IPS DF 19.7 (cell line): ENCODE results near the gene SEMA6B.
"Not testable (repeated sequence)": the region's sequence is repeated elsewhere in the genome, so short reads cannot be mapped to it uniquely, and the experiment has no call there.

Experiments used
- DNase-seq: peaks from one replicate; pipeline ENCODE4 v3.0.0-alpha.2; 2013; ENCODE audit warnings: low read depth, low spot score

SEMA6B gene

DNA sequence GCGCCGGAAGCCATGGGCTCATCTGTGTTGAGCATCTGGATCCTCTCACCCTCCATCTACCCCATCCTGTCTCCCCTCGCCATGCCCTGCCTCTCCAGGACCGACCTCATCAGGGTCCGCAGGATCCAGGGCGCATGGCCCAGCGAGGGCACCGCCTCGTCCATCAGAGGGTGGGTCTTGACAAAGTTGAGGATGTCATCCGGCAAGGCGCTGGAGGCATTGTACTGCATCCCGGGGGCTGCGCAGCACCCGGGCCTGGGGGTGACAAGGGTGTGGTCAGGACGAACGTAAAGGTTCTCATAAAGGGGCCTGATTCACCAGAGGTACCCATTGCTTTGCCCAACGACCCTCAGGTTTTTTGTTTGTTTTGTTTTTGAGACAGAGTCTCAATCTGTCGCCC is 9.5 kb downstream of the SEMA6B start:
- no peak for DNase-seq

DNA sequence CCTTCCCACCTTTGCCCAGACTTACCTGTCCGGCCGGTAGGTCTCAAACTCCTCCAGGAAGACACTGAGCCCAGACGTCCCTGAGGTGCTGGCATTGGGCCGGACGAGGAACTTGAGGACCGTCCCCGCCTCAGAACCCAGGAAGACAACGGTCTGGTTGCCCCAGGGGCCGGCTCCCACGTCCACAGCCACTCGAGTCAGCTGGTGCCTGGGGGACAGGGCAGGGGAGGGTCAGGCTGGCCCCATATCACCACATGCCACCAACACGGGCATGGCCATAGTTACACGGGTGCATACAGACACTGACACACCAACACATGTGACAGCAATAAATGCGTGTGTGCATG is 11.3 kb downstream of the SEMA6B start:
- no peak for DNase-seq

DNA sequence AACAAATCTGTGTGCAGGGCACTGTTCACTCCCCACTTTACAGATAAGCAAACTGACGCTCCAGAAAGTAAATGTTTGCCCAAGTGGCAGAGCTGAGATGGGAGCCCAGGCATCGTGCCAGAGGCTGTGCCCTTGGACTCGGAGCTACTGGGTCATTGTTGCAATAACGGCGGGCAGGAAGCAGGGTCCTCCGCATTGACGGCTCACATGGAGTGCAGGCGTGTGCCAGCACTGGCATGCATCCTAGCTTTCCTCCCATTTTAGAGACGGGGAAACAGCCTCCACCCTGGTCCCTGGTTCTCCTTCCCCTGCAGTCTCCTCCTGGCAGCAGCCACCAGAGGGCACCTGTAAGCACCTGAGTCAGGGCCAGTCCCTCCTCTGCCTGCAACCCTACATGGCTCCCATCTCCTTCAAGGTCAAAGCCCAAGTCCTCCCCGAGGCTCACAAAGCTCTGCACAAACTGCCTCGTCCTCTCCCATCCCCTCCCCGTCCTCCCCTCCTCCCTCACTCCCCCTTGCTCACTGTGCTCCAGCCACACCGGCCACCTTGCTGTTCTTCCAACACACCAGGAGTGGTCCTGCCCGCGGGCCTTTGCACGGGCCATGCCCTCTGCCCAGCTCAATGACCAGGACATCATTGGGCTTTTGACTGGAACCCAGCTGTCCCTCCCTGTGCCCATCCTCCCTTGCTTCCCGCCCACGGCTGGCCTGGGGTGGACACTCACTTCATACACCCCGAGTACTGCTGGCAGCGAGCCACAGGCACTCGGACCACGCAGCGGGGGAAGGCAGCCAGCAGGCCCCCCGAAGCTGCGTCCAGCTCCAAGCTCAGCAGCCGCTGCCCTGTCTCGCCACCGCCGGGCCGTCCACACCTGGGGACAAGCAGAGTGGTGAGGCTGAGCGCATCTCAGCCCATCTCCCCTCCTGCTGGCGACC is 11.9 kb downstream of the SEMA6B start:
- no peak for DNase-seq

DNA sequence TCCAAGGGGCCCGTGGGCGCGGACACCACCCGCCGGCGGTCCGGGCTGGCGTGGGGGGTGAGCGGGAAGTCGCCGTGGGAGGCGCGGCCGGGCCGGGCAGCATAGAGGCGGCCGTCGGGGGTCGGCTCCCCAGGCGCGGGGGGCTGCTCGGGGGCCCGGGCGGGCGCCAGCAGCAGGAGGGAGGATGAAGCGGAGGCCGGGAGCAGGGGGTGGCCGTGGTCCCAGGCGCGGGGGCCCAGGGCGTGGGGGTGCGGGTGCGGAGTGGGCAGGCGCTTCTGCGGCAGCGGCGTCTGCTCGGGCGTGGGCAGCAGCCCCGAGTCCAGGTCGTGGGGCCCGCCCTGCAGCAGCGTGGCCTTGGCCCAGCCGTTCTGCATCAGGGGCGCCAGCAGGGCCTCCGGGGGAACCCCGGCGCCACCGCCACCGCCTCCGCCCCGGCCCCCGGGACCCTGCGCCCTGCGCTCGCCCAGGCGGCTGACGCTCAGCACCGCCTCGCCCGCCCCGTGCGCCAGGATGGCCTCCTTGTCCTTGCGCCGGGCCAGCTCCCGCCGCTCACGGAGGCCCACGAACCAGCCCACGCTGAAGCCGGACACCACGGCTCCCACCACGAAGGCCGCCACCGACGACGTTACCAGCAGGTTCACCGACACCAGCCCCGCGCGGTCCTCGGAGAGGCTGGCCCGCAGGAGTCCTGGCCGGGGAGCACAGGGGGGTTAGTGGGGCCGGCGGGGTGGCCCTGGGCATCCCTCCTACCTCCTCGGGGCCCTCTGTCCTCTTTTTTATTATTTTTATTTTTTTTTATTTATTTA is 15.4 kb downstream of the SEMA6B start:
- DNase-seq: no peak

DNA sequence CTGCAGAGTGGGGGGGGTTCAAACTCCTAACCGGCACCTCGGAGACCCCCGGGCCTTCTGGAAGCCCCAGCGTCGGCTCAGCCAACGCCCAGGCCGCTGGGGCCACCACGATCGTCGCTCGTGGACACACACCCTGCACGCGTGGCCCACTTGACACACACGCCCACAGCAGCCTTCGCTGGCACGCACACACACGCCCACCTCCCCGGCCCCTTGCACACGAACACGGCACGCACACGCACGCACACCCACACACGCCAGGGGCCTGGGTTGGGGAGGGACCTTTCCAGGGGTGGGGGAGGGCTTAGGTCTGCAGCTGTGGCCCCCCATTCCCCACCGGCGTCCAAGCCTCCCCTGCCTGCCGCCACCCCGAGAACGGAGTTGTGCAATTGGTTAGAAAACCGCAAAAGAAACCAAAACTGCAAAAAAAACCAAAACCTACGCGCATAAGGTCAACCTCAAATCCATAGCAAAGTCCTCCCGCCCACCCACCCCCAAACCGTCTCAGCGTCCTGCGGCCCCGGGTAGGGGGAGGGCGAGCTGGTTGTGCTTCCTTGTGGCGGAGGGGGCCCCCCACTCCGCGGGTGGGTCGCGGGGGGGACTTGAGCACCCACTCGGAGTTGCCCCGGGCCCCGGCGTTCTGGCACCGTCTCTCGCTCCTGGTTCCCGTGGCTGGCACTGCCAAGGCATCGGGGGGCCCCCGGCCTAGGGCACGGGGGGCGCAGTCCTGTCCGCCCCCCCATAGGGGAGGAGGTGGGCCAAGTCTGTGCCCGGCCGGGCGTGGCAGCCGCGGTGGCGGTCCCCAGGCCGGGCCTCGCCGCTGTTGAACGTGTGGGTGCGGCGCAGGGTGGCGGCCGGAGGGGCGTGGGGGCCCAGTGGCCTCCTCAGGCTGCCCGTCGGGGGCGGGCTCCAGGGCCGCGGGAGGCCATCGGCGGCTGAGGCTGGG is 16.3 kb downstream of the SEMA6B start:
- DNase-seq: no peak

DNA sequence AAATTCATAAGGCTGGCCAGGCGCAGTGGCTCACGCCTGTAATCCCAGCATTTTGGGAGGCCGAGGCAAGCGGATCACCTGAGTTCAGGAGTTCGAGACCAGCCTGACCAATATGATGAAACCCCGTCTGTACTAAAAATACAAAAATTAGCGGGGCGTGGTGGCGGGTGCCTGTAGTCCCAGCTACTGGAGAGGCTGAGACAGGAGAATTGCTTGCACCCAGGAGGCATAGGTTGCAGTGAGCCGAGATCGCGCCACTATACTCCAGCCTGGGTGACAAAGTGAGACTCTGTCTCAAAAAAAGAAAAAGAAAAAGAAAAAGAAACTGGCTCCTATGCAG is 17.7 kb downstream of the SEMA6B start:
- DNase-seq: not testable (repeated sequence)

DNA sequence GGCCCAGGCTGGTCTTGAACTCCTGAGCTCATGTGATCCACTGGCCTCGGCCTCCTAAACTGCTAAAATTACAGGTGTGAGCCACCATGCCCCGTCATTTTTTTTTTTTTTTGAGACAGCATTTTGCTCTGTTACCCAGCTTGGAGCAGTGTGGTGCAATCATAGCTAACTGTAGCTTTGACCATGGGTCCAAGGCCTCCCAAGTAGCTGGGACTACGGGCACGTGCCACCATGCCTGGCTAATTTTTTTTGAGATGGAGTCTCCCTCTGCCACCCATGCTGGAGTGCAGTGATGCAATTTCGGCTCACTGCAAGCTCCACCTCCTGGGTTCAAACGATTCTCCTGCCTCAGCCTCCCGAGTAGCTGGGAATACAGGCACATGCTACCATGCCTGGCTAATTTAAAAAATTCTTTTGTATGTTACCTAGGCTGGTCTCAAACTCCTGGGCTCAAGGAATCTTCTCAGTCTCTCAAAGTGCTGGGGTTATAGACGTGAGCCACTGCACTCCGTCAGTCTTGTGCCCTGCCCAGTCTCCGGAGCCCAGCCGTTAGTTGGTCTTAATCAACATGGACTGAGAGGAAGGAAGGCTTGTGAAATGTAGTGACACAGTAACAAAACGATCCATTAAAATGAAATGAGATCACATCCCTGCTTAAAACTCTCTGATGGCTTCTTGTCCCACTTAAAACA is 18.2 kb downstream of the SEMA6B start:
- no peak for DNase-seq

DNA sequence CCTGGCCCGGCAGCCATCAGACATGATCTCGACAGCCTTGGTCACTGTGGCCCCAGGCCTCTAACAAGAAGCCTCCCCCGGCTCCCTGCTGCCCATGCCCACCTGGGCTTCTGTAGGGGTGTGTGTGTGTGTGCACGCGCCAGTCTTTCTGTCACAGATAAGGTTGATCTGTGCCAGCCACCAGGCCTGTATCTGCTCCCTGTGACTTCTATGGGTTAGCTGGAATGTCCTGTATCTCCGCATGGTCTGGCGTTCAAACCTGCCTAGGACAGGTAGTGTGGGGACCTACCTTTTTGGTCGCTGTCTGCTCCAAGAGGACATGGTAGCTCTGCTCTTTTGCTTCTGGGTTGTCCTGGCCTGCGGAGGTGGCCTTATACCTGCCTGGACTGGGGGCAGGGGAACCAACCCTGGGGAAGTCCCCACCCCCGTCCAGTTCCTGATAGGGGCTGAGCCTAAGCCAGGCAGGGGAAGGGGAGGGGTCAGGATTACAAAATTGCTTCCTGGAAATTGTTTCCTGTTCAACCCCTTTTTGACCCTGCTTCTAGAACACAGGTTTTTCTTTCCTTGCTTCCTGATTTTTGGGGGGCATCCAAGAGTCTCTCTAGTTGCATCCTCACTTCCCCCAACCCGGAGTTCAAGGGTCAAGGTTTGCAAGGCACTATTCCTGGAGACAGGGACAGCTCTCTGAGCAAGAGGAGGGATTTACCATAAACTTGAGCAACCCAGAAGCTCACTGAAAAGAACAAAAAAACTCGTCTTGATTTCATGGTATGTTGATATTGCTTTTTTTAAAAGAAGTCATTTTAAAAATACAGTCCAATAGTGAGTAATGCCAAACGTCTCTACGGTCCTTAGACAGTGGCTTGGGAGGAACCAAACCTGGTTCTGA is 19.5 kb downstream of the SEMA6B start, which contains the start of gene LRG1:
Gene LRG1, minus strand, starts transcription at position 344 of the 889 bp plus-strand sequence. Its CDS starts 23 bp downstream, at position 321.
- no peak for DNase-seq

DNA sequence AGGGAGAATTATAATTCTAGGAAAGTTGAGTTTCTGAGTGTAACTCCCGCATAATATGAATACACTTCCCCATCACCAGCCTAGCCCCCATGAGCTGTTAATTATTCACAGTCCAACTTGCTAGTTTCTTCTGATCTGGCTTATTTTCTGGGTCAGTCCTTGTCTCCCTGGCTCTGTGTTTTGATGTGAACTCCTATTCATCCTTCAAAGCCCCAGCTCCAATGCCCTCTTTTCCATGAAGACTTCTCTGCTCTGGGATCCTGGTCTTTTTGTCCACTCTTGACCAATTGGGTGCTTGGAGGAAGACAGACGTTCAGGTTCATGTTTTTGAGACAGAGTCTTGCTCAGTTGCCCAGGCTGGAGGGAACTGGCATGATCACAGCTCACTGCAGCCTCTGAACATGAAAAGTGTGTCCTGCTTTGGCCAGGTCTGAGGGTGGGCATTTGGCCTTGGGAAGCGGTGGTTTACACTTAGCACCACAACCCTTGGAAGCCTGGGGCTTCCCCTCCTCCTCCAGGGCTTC is 20.3 kb downstream of the SEMA6B start:
- no peak for DNase-seq

DNA sequence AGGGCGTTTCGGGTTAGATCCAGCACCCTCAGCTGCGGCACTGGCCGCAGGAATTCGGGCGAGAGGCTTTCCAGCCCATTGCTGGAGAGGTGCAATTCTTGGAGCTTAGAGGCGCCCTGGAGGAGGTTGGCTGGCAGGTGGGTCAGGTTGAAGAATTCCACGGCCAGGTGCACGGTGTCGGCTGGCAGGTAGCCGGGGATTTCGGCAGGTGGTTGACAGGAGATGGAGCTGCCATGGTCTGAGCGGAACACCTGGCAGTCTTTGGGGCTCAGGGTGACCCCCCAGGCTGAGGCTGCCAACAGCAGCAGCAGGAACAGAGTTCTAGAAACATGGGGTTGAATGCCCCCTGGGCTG is 20.9 kb downstream of the SEMA6B start:
- DNase-seq: no peak

DNA sequence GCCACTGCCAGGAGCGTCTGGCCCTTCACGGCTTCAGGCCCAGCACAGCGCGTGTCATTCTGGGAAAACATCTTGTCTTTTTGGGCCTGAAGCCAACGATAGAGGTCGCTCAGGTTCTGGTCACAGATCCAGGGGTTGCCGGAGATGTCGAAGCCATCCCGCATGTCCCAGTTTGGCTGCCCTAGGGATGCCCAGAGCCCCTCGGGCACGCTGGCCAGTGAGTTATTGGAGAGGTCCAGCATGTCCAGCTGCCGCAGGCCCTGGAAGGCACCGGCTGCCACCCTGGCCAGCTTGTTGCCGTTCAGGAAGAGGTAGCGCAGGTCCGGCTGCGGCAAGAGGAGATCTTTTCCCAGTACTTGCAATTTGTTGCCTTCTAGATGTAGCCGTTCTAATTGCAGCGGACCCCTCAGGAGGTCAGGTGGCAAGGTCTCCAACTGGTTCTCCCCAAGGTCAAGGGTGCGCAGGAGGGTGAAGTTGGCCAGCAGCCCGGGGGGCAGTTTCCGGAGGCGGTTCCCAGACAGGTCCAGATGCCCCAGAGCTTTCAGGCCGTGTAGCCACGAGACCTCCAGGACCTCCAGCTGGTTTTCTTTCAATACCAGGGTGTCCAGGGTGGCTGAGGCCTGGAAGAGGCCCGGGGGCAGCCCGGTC is 21.4 kb downstream of the SEMA6B start:
- DNase-seq: no peak

DNA sequence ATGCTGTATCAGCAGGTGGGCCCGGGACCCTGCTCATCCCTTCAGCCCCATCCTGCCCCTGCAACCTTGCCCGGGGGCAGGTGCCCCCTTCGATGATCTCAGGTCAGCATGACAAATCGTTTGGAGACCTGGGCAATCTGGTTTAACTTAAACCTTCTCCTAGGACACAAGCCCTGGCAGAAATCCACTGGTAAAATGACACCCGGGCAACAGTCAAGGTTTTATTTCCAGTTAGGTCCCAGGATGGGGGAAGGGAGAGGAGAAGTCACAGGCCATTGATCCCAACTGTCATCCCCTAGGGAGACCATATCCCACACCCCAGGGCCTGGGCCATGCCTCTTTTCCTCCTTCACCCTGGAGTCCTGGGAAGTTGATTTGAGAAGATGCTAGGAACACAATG is 22.7 kb downstream of the SEMA6B start:
- DNase-seq: no peak

DNA sequence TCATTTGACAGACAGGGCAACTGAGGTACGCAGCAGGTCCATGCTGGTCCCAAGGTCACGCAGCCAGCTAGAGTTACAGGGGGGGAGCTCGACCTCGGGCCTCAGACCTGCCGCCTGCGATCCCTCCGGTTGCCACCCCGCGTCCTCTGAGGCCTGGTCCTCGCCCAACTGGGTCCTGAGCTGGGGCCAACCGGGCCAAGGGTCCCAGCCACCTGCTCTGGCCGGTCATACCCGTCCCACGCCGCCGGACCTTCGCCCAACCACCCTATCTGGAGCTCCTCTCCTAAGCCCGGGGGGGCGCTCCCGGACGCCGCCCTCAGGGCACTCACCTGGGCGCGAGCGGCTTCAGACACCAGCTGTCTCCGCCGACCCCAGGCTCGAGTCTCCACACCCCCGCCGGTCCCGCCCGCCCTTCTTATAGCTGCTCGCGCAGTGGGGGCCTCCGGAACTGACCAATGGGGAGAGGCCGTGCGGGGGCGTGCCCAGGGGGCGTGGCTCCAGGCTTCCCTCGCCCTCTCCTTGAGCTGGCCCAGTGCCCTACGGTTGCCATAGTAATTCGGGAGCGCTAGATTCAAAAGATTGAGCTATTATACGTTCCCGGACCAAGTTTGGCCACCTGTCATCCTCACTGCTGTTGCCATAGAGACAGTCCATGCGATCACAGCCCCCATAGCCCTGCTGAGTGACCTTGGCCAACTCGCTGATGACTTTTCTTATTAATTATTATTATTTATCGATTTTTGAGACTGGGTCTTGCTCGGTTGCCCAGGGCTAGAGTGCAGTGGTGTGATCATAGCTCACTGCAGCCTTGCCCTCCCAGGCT is 24.4 kb downstream of the SEMA6B start, which contains the start of gene PLIN5:
Gene PLIN5, minus strand, starts transcription at position 389 of the 823 bp plus-strand sequence. CDS start 1,150 bp downstream, outside the sequence.
- DNase-seq: no peak

DNA sequence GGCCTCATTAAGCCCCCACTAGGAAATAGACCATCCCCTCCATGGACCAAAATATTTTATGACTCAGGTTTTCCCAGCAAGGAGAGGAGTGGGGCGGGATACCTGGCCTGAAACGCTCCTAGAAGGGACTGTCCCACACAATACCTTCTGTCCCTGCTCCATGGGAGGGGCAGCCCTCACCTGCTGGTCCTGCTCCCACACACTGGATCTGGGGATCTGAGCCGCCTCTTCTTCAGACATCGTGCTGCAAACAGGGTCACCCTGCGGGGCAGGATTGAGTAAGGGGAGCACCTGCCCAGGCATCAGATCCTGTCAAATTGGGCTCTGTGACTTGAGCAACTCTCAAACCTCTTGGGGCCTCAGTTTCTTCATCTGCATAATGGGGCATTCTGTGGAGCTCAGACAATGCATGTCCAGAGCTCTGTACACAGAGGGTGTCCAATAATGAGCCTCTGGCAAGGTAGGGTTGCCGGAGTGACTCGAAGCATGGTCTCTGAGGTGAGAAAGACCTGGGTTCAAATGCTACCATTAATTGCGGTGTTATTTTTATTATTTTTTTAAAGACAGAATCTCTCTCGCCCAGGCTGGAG is 25.6 kb downstream of the SEMA6B start:
- DNase-seq: no peak

DNA sequence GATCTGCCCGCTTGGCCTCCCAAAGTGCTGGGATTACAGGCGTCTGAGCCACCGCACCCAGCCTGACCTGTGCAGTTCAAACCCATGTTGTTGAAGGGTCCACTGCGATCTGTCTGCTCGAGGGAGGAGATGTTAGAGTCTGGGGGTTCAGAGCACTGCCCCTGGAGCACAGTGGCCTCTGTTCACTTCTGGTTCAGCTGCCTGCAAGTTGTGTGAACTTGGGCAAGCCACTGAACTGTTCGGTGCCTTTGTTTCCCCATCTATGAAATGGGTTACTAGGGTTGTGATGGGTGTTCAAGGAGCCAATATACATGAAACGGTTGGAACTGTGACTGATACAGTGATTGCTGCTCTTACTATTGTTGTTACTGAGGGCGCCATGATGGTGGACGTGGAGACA is 26.1 kb downstream of the SEMA6B start:
- DNase-seq: no peak

DNA sequence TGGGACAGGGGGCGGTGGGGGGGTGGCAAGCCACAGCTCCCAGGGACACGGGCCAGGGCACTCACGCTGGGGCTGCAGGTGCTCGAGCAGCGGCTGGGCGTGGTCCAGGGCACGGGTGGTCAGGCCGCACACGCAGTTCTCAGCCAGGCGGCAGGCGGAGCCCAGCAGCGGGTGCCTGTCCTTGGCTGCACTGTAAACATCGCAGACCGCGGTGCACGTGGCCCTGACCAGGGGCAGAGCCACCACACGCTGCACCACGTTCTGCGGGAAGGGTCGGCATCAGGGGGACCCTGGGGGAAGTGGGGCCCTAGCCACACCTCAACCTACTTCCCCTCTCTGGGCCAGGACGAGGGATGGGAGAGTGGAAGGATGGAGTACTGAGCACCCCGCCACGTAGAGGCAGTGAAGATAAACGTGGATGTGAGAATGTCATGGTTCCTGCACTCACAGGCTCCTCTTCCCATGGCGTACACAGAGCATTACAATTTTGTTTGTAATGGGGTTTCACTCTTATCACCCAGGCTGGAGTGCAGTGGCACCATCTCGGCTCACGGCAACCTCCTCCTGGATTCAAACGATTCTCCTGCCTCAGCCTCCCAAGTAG is 27.8 kb downstream of the SEMA6B start:
- DNase-seq: no peak

DNA sequence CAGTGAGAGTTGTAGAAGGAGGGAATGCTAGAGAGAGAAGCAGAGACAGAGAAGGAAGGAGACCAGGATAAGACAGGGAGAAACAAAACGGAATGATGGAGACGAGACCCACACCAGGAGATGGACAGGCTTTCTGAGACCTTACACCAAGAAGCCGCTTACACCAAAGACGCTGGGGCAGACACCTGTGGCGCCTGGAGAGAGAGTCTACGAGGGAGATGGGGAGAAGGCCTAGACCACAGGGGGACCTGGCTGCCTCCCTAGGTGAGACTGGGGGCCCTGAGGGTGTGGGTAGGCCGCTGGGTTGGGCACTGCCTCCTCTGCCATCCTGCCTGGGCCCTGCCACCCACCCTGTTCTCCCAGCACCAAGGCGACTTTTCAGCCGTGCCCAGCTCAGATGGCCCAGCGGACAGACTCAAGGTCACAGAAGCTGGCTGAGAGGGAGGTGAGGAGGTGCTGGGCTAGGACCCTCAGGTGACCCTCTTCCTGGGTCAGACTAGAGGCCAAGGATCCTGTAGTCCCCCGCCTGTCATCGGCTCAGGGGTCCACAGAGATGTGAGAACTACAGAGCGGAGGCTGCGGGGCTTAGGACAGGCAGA is 29.5 kb downstream of the SEMA6B start:
- DNase-seq: no peak
